Femur (tissue), 1 donor: ENCODE results near the gene CISTR.
"Not testable (repeated sequence)": the region's sequence is repeated elsewhere in the genome, so short reads cannot be mapped to it uniquely, and the experiment has no call there.

Experiments used
- DNase-seq: peaks from one replicate; pipeline ENCODE4 v3.0.0-alpha.2; 2017

CISTR gene

GRCh38 chr12:53740130-53740491 is 11.7 kb downstream of the CISTR start:
- no peak for DNase-seq

DNA sequence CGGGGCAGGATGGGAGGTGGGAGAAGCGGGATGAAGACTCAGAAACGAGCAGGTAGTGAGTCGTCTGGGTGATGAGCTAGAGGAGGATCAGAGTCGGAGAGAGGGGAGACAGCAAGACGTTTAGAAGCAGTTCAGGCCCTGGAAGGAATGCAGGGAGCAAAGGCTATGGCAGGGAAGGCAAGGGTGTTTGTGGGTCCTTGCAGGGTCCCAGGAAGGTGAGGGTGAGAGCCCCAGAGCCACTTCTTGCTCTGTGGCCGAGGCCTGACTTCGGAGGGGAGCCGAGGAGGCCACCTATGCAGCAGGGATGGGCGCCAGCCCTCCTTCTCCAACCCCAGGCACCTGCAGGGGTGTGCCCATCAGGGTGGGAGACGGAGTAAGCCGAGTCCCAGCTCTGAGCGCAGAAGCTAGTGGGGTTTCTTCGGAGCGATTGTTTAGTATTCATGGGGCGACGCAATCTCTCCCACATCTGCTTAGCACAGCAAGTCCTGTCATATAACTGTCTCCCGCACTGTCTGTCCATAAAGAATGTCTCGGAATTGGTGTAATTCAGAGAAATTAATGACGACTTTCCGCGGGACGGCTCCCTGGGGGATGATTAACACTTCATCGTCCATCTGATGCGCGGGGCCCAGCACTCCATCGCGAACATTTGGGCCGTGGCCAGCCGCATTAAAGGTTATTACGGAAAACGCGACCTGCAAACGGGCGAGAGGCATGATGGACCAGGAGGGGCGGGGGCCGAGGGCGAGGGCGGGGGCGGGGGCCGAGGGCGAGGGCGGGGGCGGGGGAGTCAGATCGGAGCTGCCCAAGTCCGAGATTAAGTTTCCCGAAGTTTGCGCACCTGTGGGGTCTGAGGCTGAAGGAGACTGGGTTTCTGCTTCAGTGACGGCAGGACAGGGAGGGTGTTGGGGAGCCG is 12.3 kb downstream of the CISTR start:
- DNase-seq = no peak

- DNase-seq = no peak
Measured at GRCh38 chr12:53738406-53739213, 13.2 kb downstream of the CISTR start.

DNA sequence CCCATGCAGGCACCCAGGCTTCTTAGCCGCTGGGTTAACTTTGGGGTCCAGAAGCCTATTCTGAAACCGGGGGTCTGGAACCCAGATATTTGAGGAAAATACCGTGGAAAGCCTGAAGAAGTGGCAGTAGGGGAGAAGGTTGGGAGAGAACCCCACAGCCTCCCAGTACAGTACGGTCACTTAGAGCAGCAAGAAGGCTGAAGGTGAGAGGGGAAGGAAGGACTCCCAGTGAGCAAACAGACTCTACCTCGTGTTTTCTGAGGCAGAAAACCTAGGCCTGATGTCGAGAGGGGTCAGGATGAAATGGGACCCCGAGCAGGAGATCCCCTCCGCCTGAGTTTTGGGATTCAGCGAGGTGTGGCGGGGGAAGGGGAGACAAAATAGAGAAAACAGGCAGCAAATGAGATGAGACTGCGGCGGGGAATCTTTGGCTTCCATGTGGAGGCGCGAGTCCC is 13.8 kb downstream of the CISTR start:
- no peak for DNase-seq

- no peak for DNase-seq
Measured at GRCh38 chr12:53737093-53737808, 14.5 kb downstream of the CISTR start.

DNA sequence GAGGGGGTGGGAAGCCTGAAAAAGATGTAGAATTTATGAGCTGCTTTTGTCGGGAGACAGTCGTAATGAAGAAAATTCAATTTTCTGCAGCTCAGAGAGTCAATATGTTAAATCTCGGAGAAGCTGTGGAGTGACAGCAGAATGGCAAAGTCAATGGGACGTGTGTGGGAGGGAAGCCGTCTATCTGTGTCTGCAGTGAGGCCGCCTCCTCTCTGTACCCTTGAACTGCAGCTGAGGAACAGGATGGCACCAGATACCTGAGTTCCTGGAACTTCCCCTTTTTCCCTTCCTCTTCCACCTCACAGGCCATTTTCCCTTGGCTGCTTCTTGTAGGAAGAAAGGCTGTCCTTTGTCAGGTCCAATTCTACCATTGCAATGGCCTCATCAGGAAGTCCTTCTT is 15.2 kb downstream of the CISTR start:
- DNase-seq = no peak

GRCh38 chr12:53735556-53735955 is 16.2 kb downstream of the CISTR start:
- DNase-seq = no peak

DNA sequence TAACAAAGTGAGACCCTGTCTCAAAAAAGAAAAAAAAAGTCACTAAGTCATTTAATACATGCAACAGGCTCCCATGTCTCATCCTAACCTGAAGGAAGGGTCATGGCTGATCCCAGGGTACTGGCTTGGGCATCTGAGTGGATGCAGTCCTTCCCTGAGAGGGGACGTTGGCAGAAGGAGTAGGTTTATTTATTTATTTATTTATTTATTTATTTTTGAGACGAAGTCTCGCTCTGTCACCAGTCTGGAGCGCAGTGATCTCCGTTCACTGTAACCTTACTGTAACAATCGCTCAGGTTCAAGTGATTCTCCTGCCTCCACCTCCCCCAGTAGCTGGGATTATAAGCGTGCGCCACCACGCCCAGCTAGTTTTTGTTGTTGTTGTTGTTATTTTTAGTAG is 17.4 kb downstream of the CISTR start:
- DNase-seq = no peak

DNA sequence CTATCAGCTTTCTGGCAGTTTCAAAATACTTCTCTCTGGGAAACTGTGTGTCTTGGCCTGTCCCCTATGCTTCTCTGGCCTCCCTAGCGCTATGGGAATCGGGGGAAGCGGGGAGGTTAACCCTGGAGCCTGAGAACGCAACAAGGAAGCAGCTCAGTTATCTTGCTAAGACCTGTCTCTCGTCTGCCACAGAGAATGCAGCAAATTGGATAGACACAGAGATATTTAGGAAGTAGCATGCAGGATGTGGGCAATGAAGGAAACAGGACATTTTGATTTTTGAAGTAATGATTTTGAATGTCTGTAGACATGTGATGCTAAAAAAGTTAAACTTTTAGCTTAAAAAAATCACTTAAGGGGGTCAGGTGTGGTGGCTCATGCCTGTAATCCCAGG is 18.0 kb downstream of the CISTR start:
- no peak for DNase-seq

- no peak for DNase-seq
Measured at GRCh38 chr12:53733051-53733806, 18.6 kb downstream of the CISTR start.

DNA sequence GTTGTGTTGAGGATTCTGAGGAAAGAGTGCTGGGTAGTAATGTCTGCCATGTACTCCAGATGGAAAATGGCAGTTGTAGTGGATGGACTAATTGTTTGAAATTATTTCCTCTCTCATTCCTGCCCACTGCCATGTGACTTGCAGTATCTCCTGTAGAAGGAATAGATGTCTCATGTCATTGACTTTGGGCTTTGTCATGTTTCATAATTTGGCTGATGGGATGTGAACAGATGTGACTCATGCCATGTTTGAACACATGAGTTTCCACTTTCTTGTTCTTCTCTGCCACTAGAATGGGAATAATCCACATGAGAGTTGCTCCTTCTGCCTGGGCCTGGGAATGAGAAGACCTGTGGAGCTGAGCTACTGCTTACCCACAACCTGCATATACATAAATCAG is 22.1 kb downstream of the CISTR start:
- no peak for DNase-seq

- no peak for DNase-seq
Measured at GRCh38 chr12:53728206-53728605, 23.6 kb downstream of the CISTR start.

- peak; percentile 99 for DNase-seq
Measured at GRCh38 chr12:53727310-53728041, 24.3 kb downstream of the CISTR start, which contains the start of gene CALCOCO1. Gene CALCOCO1 (minus strand): TSS chr12:53727452. CDS start chr12:53725242, 2,210 bp downstream.

DNA sequence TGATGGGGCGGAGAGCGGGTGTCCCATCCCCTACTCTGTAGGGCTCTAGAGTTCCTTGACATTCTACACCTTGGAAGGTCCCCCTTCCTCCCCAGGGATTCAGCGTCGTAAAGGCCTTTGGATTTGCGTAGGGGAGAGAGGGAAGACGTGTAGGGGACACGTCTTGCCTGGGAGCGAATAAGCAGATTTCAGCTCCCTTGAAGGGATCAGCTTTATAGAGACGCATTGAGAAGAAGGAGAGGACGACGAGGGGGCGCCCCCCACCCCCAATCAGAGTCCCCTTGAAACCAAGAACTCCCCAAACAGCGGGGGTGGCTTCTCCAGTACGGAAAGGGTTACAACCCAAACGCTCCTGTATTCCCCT is 24.9 kb downstream of the CISTR start:
- no peak for DNase-seq

- DNase-seq = no peak
Measured at GRCh38 chr12:53726341-53726740, 25.4 kb downstream of the CISTR start.

- DNase-seq = no peak
Measured at GRCh38 chr12:53725824-53726223, 26.0 kb downstream of the CISTR start.

GRCh38 chr12:53722450-53723041 is 29.2 kb downstream of the CISTR start:
- DNase-seq = no peak

- DNase-seq = no peak
Measured at GRCh38 chr12:53720946-53721345, 30.8 kb downstream of the CISTR start.

GRCh38 chr12:53719649-53720048 is 32.1 kb downstream of the CISTR start:
- no peak for DNase-seq

DNA sequence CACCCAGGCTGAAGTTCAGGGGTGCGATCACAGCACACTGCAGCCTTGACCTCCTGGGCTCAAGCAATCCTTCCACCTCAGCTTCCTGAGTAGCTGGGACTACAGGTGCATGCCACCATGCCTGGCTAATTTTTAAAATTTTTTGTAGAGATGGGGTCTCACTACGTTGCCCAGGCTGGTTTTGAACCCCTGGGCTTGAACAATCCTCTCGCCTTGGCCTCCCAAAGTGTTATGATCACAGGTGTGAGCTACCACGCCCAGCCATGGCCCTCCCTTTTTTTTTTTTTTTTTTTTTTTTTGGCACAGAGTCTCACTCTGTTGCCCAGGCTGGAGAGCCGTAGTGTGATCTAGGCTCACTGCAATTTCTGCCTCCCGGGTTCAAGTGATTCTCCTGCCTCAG is 33.2 kb downstream of the CISTR start:
- DNase-seq = not testable (repeated sequence)

GRCh38 chr12:53717319-53717718 is 34.5 kb downstream of the CISTR start:
- DNase-seq = no peak
